AG09319 (cell line): ENCODE measurements around the gene WNT7A.

Source experiments
- DNase-seq: peaks from one replicate; pipeline ENCODE4 v3.0.0-alpha.2; 2010; ENCODE audit warnings: low read depth; ENCODE audit errors: extremely low read depth
- CTCF ChIP-seq: IDR thresholded peaks from 2 replicates; pipeline ENCODE4 v1.5.1; 2011; ENCODE audit warnings: low read depth, mild to moderate bottlenecking, inconsistent platforms, low read length, moderate library complexity

WNT7A gene

GRCh38 chr3:13800064-13800463, 79.8 kb downstream of the WNT7A start:
- no peak for TF ChIP-seq CTCF
- DNase-seq = no peak

- TF ChIP-seq CTCF = no peak
- no peak for DNase-seq
Measured at GRCh38 chr3:13798401-13798800, 81.5 kb downstream of the WNT7A start.

- no peak for DNase-seq
- no peak for TF ChIP-seq CTCF
Measured at GRCh38 chr3:13796701-13797460, 83.0 kb downstream of the WNT7A start.

GRCh38 chr3:13795816-13796215, 84.1 kb downstream of the WNT7A start:
- TF ChIP-seq CTCF = no peak
- no peak for DNase-seq

GRCh38 chr3:13794322-13794721, 85.5 kb downstream of the WNT7A start:
- TF ChIP-seq CTCF = no peak
- DNase-seq = no peak

- DNase-seq = no peak
- no peak for TF ChIP-seq CTCF
Measured at GRCh38 chr3:13793451-13793850, 86.4 kb downstream of the WNT7A start.

GRCh38 chr3:13792512-13793371, 87.1 kb downstream of the WNT7A start:
- no peak for TF ChIP-seq CTCF
- no peak for DNase-seq
